Mesenchymal stem cell (in vitro differentiated cells and primary cell): ENCODE results near the gene CCDC102B.

ENCODE experiments used
- DNase-seq: peaks from one replicate; pipeline ENCODE4 v3.0.0-alpha.2; 2013
- H2AFZ ChIP-seq: one replicate; pipeline ENCODE4 v1.6.1; 2013; ENCODE audit warnings: low read depth, mild to moderate bottlenecking, control low read depth, inconsistent platforms, low read length, moderate library complexity
- H2AK5ac ChIP-seq: 2 replicates; pipeline ENCODE4 v1.6.1; 2013; ENCODE audit warnings: low read length, moderate library complexity, mild to moderate bottlenecking, inconsistent platforms; ENCODE audit not compliant: severe bottlenecking
- H2BK120ac ChIP-seq: one replicate; pipeline ENCODE4 v1.6.1; 2013; ENCODE audit warnings: low read depth, mild to moderate bottlenecking, inconsistent platforms, low read length, moderate library complexity
- H2BK12ac ChIP-seq, 2 experiments: one replicate each; pipeline ENCODE4 v1.6.1; 2013; ENCODE audit warnings: inconsistent platforms in 2 of 2, low read length in 2 of 2, mild to moderate bottlenecking in 2 of 2, moderate library complexity in 2 of 2, control low read depth in 1 of 2
- H2BK15ac ChIP-seq: one replicate; pipeline ENCODE4 v1.6.1; 2013; ENCODE audit warnings: mild to moderate bottlenecking, low read depth, inconsistent platforms; ENCODE audit not compliant: poor library complexity, severe bottlenecking
- H2BK5ac ChIP-seq: 2 replicates; pipeline ENCODE4 v1.6.1; 2013; ENCODE audit warnings: low read depth, mild to moderate bottlenecking, low read length, control low read depth, inconsistent platforms; ENCODE audit not compliant: poor library complexity, severe bottlenecking
- H3K14ac ChIP-seq, 2 experiments: one replicate each; pipeline ENCODE4 v1.6.1; 2013; ENCODE audit warnings: inconsistent platforms in 2 of 2, low read length in 2 of 2, control low read depth in 1 of 2, mild to moderate bottlenecking in 1 of 2, moderate library complexity in 1 of 2
- H3K18ac ChIP-seq, 2 experiments: one replicate each; pipeline ENCODE4 v1.6.1; 2013; ENCODE audit warnings: inconsistent platforms in 2 of 2, low read length in 2 of 2, control low read depth in 1 of 2, low read depth in 1 of 2, mild to moderate bottlenecking in 1 of 2
- H3K23ac ChIP-seq, 2 experiments: one replicate each; pipeline ENCODE4 v1.6.1; 2013; ENCODE audit warnings: inconsistent platforms in 2 of 2, low read length in 2 of 2, mild to moderate bottlenecking in 2 of 2, moderate library complexity in 2 of 2, control low read depth in 1 of 2
- H3K27ac ChIP-seq: 2 replicates; pipeline ENCODE4 v1.5.1; 2013; ENCODE audit warnings: mild to moderate bottlenecking, moderate library complexity, low read length, control low read depth, inconsistent platforms; ENCODE audit not compliant: poor library complexity, severe bottlenecking
- H3K27me3 ChIP-seq, 2 experiments: 2 replicates each; pipeline versions ENCODE4 v1.6.1 to v1.7.0; 2013; ENCODE audit warnings: low read length in 2 of 2, mild to moderate bottlenecking in 2 of 2, moderate library complexity in 2 of 2, control low read depth in 1 of 2, inconsistent platforms in 1 of 2; ENCODE audit not compliant: control insufficient read depth in 1 of 2, insufficient read depth in 1 of 2
- H3K36me3 ChIP-seq, 2 experiments: 2 replicates each; pipeline versions ENCODE4 v1.6.1 to v1.7.0; 2013; ENCODE audit warnings: low read length in 2 of 2, control low read depth in 1 of 2, inconsistent platforms in 1 of 2, low read depth in 1 of 2, mild to moderate bottlenecking in 1 of 2; ENCODE audit not compliant: insufficient read depth in 2 of 2, control insufficient read depth in 1 of 2
- H3K4ac ChIP-seq, 2 experiments: one replicate each; pipeline ENCODE4 v1.6.1; 2013; ENCODE audit warnings: inconsistent platforms in 2 of 2, low read length in 2 of 2, mild to moderate bottlenecking in 2 of 2, moderate library complexity in 2 of 2, control low read depth in 1 of 2, low read depth in 1 of 2
- H3K4me1 ChIP-seq: 2 replicates; pipeline ENCODE4 v1.6.1; 2013; ENCODE audit warnings: low read depth, low read length, control low read depth; ENCODE audit not compliant: control insufficient read depth, insufficient read depth
- H3K4me2 ChIP-seq: 2 replicates; pipeline ENCODE4 v1.6.1; 2013; ENCODE audit warnings: low read length, mild to moderate bottlenecking, inconsistent platforms; ENCODE audit not compliant: poor library complexity, severe bottlenecking
- H3K4me3 ChIP-seq, 2 experiments: 2 replicates each; pipeline versions ENCODE4 v1.5.1 to v1.7.0; 2013; ENCODE audit warnings: low read length in 2 of 2, mild to moderate bottlenecking in 2 of 2, control low read depth in 1 of 2, low read depth in 1 of 2; ENCODE audit not compliant: insufficient read depth in 1 of 2
- H3K79me1 ChIP-seq: replicated peaks from 2 replicates; pipeline ENCODE4 v1.6.1; 2013; ENCODE audit warnings: mild to moderate bottlenecking, control low read depth, low read length, inconsistent platforms; ENCODE audit not compliant: poor library complexity, severe bottlenecking
- H3K9ac ChIP-seq: 2 replicates; pipeline ENCODE4 v1.7.0; 2013; ENCODE audit warnings: mild to moderate bottlenecking, low read length, moderate library complexity
- H3K9me3 ChIP-seq: 2 replicates; pipeline ENCODE4 v1.7.0; 2013; ENCODE audit warnings: mild to moderate bottlenecking, low read length; ENCODE audit not compliant: control insufficient read depth
- H4K8ac ChIP-seq: one replicate; pipeline ENCODE4 v1.6.1; 2013; ENCODE audit warnings: inconsistent platforms, mild to moderate bottlenecking, low read length, moderate library complexity
- H4K91ac ChIP-seq: one replicate; pipeline ENCODE4 v1.6.1; 2013; ENCODE audit warnings: mild to moderate bottlenecking, low read length, inconsistent platforms
- WGBS: methylation state at CpG from one replicate; pipeline ENCODE4 v1.1.7; 2013; ENCODE audit warnings: mixed read lengths; 5-methylcytosine and 5-hydroxymethylcytosine counted together

CCDC102B gene

DNA sequence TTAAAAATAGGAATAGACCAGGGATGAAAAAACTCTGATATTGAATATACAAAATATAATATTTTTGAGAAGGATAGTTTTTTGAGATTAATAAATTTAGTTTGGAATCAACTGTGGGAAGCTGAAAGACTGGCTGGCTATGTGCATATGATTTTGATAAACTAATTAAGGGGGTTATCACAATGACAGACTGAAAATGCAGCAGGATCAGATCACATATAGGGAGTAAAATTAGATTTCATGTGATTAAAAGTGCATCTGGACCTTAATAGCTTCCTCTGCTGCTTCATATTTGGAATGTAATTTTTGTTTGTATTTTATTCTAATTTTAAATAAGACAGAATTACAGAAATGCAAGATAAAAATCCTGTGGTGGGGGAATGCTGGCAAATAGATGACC lies 111.7 kb downstream of the CCDC102B start:
- no peak overlapping the region for H3K9ac ChIP-seq
- no peak overlapping the region for H3K4me2 ChIP-seq
- no peak overlapping the region for H3K18ac ChIP-seq
- DNase-seq: no peak
- no peak overlapping the region for H2BK5ac ChIP-seq
- no peak overlapping the region for H3K4ac ChIP-seq
- no peak overlapping the region for H3K23ac ChIP-seq
- no peak overlapping the region for H3K27ac ChIP-seq
- no peak overlapping the region for H4K91ac ChIP-seq
- H3K79me1 ChIP-seq: no peaks in the 10 kb centered on the region
- H3K4me3 ChIP-seq: no peak overlapping the region
- H2BK120ac ChIP-seq: no peak overlapping the region
- H3K27me3 ChIP-seq: no peaks in the 10 kb centered on the region
- H3K4me1 ChIP-seq: no peaks in the 10 kb centered on the region
- H3K9me3 ChIP-seq: no peaks in the 10 kb centered on the region
- no peak overlapping the region for H2BK12ac ChIP-seq
- no peak overlapping the region for H2AK5ac ChIP-seq
- no peak overlapping the region for H3K14ac ChIP-seq
- H2AFZ ChIP-seq: no peak overlapping the region
- no peak overlapping the region for H4K8ac ChIP-seq
- no peaks in the 10 kb centered on the region for H3K36me3 ChIP-seq
- H2BK15ac ChIP-seq: no peak overlapping the region

DNA sequence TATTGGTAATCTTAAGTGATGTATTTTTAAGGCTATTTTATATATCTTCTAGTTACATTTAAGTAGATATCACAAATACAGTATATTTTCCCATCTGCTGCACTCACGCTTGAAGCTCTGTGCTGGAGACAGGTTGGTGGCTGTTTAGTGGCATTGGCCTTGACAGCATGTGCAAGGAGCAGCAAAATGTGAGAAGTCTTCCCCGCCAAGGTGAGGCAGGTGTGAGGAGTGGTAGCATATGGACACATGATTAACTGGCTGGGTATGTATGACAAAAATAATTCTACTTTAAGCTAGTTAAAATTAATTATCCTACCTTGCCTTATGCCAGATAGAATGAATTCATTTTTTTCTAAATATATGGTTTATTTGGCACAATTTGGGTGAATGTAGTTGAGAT lies 117.2 kb downstream of the CCDC102B start:
- no peaks in the 10 kb centered on the region for H3K9me3 ChIP-seq
- peaks cover 4% of the 10 kb centered on the region for H3K4me1 ChIP-seq
- H3K27me3 ChIP-seq: no peaks in the 10 kb centered on the region
- no peak overlapping the region for H4K91ac ChIP-seq
- no peak overlapping the region for H2AFZ ChIP-seq
- no peak overlapping the region for H3K4ac ChIP-seq
- H2BK120ac ChIP-seq: no peak overlapping the region
- H3K14ac ChIP-seq: no peak overlapping the region
- 100% methylated on average over 1 of the region's 2 CpGs for WGBS
- no peak overlapping the region for H3K4me3 ChIP-seq
- no peak for DNase-seq
- no peak overlapping the region for H2BK5ac ChIP-seq
- no peak overlapping the region for H3K23ac ChIP-seq
- no peak overlapping the region for H3K18ac ChIP-seq
- no peak overlapping the region for H4K8ac ChIP-seq
- no peak overlapping the region for H2AK5ac ChIP-seq
- H3K36me3 ChIP-seq: no peaks in the 10 kb centered on the region
- no peaks in the 10 kb centered on the region for H3K79me1 ChIP-seq
- no peak overlapping the region for H3K9ac ChIP-seq
- no peak overlapping the region for H2BK15ac ChIP-seq
- H2BK12ac ChIP-seq: no peak overlapping the region
- no peak overlapping the region for H3K27ac ChIP-seq
- H3K4me2 ChIP-seq: no peak overlapping the region

DNA sequence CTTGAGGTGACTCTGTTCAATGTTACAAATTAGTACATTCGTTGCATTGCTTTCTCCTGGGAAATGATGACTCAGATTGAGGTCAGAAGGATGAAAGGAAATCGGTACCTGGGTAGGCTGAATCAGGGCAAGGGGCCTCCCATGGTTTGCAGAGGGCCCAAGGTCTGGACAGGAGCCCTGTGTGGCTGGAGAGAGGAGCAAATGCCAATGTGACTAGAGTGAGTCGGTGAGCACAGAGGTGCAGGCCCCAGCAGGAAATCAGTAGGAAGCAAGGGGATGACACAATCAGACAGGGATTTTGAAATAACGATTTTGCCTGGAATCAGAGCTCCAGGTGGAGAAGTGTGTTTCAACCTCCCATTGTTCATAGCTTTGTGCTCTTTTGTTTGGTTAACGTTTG lies 118.9 kb downstream of the CCDC102B start:
- H3K27ac ChIP-seq: no peak overlapping the region
- no peak overlapping the region for H3K9ac ChIP-seq
- H3K4ac ChIP-seq: no peak overlapping the region
- H3K4me2 ChIP-seq: no peak overlapping the region
- H2AK5ac ChIP-seq: no peak overlapping the region
- no peak overlapping the region for H2BK15ac ChIP-seq
- no peak overlapping the region for H3K23ac ChIP-seq
- H2AFZ ChIP-seq: no peak overlapping the region
- H3K18ac ChIP-seq: no peak overlapping the region
- H4K8ac ChIP-seq: no peak overlapping the region
- no peak overlapping the region for H3K4me3 ChIP-seq
- no peak overlapping the region for H4K91ac ChIP-seq
- H3K79me1 ChIP-seq: no peaks in the 10 kb centered on the region
- H3K4me1 ChIP-seq: peaks cover 4% of the 10 kb centered on the region
- no peak overlapping the region for H2BK12ac ChIP-seq
- H3K27me3 ChIP-seq: no peaks in the 10 kb centered on the region
- no peaks in the 10 kb centered on the region for H3K9me3 ChIP-seq
- WGBS: 76% methylated on average over 5 of the region's 5 CpGs
- no peak for DNase-seq
- H3K36me3 ChIP-seq: no peaks in the 10 kb centered on the region
- no peak overlapping the region for H2BK120ac ChIP-seq
- no peak overlapping the region for H3K14ac ChIP-seq
- no peak overlapping the region for H2BK5ac ChIP-seq

- Histone ChIP-seq H3K4ac (no peak overlapping the region), H3K18ac (no peak overlapping the region), H3K79me1 (no peaks in the 10 kb centered on the region), H2BK15ac (no peak overlapping the region), H3K9ac (no peak overlapping the region), H2AFZ (no peak overlapping the region), H2AK5ac (no peak overlapping the region), H3K27ac (no peak overlapping the region), H3K23ac (no peak overlapping the region), H3K4me2 (no peak overlapping the region), H3K4me3 (no peak overlapping the region), H3K9me3 (no peaks in the 10 kb centered on the region), H3K14ac (no peak overlapping the region), H4K8ac (no peak overlapping the region), H2BK120ac (no peak overlapping the region), H3K36me3 (no peaks in the 10 kb centered on the region), H2BK5ac (no peak overlapping the region), H4K91ac (no peak overlapping the region), H3K27me3 (no peaks in the 10 kb centered on the region), H3K4me1 (peaks cover 4% of the 10 kb centered on the region), H2BK12ac (no peak overlapping the region)
- no peak for DNase-seq
- no CpG with 5 or more reads among the region's 3 CpGs for WGBS
These were observed 120.3 kb downstream of the CCDC102B start for GRCh38 chr18:68918216-68918615.
